Brain microvascular endothelial cell (primary cell): ENCODE results near the gene LZTR1.

ENCODE experiments used
- DNase-seq: peaks from one replicate; pipeline ENCODE4 v3.0.0-alpha.2; 2020
- H3K27ac ChIP-seq: fragments of 250-450 bp; sonication (Bioruptor Pico); 2 replicates; pipeline ENCODE4 v1.5.1; 2020; ENCODE audit warnings: mild to moderate bottlenecking, moderate library complexity
- H3K27me3 ChIP-seq: fragments of 250-450 bp; sonication (Bioruptor Pico); replicated peaks from 2 replicates; pipeline ENCODE4 v1.5.1; 2020; ENCODE audit warnings: mild to moderate bottlenecking
- H3K36me3 ChIP-seq: fragments of 250-450 bp; sonication (Bioruptor Pico); replicated peaks from 2 replicates; pipeline ENCODE4 v1.5.1; 2020; ENCODE audit warnings: mild to moderate bottlenecking
- H3K4me3 ChIP-seq: 2 replicates; pipeline ENCODE4 v1.5.1; 2011; ENCODE audit warnings: low read depth, mild to moderate bottlenecking, control low read depth, low read length, moderate library complexity
- in situ Hi-C: cut with HindIII; loops from 2 replicates; pipeline ENCODE4 v1.10.0; 2017; ENCODE audit warnings: low sequenced_read_pairs, low pct_ligation_motif_present
- TF ChIP-seq, protein P1 (sequence below): IDR thresholded peaks from 2 replicates; pipeline ENCODE4 v1.5.1; 2011; ENCODE audit warnings: low read depth, mild to moderate bottlenecking, moderate library complexity, low read length, control low read depth, inconsistent platforms; ENCODE audit errors: missing control alignments

LZTR1 gene

DNA sequence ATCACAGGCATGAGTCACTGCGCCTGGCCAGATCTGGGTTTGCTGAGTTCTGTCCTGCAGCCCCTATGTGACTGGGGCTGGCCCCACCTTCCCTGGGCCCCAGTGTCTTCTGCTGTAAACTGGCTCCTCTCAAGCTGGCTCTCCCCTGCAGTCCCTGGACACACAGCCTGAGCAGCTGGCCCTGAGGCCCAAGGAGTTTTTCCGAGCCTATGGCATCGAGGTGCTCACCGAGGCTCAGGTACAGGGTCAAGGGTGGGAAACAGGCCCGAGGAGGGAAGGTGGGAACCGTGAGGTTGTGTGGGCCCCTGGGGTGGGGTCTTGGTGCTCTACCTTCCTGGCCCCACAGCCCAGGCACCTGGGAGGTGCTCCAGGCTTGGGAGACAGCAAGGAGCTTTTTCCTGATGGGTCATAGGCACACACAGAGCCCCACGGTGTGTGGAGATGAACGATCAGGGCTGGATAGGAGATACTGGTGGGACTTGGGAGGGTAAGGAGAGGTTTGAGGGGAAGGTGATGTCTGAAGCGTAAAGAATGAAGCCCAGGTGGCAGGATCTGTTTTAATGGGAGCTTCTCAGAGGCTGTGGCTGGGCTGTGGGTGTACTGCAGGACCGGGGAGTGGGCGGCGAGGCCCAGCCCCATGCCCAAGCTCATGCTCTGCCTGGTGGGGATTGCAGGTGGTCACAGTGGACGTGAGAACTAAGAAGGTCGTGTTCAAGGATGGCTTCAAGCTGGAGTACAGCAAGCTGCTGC is 6.4 kb upstream of the LZTR1 start:
- in situ Hi-C loops, result no loop called here
- H3K36me3 ChIP-seq, result no peaks in the 10 kb centered on the region
- TF ChIP-seq, protein P1, sequence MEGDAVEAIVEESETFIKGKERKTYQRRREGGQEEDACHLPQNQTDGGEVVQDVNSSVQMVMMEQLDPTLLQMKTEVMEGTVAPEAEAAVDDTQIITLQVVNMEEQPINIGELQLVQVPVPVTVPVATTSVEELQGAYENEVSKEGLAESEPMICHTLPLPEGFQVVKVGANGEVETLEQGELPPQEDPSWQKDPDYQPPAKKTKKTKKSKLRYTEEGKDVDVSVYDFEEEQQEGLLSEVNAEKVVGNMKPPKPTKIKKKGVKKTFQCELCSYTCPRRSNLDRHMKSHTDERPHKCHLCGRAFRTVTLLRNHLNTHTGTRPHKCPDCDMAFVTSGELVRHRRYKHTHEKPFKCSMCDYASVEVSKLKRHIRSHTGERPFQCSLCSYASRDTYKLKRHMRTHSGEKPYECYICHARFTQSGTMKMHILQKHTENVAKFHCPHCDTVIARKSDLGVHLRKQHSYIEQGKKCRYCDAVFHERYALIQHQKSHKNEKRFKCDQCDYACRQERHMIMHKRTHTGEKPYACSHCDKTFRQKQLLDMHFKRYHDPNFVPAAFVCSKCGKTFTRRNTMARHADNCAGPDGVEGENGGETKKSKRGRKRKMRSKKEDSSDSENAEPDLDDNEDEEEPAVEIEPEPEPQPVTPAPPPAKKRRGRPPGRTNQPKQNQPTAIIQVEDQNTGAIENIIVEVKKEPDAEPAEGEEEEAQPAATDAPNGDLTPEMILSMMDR, result no peak
- DNase-seq, result no peak
- H3K27me3 ChIP-seq, result peaks cover 2% of the 10 kb centered on the region
- H3K27ac ChIP-seq, result no peak overlapping the region
- H3K4me3 ChIP-seq, result no peak overlapping the region

DNA sequence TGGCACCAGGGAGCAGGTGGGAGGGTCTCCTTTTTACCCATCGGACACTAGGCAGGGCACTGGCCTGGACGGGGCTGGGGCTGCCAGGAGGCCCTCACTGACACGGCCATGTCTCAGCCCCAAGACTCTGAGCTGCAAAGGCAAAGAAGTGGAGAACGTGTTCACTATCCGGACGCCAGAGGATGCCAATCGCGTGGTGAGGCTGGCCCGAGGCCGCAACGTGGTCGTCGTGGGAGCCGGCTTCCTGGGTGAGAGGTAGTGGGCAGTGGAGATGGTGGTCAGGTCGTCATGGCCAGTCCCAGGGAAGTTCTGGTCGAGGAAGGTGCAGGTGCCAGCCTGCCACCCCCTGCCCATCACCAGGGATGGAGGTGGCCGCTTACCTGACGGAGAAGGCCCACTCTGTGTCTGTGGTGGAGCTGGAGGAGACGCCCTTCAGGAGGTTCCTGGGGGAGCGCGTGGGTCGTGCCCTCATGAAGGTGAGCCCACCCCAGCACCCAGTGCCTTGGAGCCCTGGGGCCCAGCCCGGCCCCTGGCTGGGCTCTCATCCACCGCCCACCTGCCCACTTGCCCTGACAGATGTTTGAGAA is 5.7 kb upstream of the LZTR1 start:
- no peak for DNase-seq
- Histone ChIP-seq H3K36me3 (no peaks in the 10 kb centered on the region), H3K27me3 (peaks cover 2% of the 10 kb centered on the region), H3K27ac (no peak overlapping the region), H3K4me3 (no peak overlapping the region)
- TF ChIP-seq, protein P1, result no peak
- in situ Hi-C loops, result no loop called here

DNA sequence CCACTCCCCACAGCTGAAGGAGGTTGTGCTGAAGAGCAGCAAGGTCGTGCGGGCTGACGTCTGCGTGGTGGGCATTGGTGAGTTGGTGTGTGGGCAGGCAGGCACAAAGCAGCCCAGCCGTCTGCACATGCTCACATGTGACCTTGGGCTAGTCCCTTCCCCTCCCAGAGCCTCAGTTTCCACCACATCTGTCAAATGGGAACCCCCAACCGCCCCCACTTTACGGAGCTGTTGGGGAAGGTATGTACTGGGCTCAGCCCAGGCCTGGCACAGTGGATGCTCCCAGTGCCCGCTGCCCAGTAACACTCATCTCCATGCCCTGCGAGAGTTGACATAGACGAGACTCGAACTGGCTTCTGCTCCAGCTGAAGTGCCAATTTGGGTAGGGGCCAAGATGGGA is 5.1 kb upstream of the LZTR1 start:
- no peaks in the 10 kb centered on the region for H3K36me3 ChIP-seq
- TF ChIP-seq, protein P1, result no peak
- in situ Hi-C loops, result no loop called here
- H3K27ac ChIP-seq, result no peak overlapping the region
- peaks cover 2% of the 10 kb centered on the region for H3K27me3 ChIP-seq
- DNase-seq, result no peak
- no peak overlapping the region for H3K4me3 ChIP-seq

DNA sequence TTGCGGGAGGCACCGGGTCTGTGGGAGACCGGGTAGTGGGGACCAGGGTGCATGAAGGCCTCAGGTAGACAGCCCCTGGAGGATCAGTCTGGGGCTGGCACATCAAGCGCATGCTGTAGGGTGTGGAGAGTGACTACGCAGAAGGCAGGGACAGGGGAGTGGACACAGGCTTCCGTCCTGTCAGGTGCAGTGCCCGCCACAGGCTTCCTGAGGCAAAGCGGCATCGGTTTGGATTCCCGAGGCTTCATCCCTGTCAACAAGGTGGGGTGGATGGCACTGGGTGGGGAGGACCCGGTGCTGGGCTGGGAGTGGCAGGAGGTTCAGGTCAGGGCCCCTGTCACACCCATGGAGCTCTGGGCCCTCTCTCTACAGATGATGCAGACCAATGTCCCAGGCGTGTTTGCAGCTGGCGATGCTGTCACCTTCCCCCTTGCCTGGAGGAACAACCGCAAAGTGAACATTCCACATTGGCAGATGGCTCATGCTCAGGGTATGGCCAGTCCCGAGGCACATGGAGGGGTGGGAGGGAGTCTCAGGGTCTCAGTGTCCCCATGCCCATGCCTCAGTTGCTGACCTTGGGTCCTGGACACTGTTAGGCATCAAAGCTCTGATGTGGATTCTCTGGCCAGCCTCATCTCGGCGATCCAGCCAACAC is 4.5 kb upstream of the LZTR1 start:
- H3K4me3 ChIP-seq, result no peak overlapping the region
- in situ Hi-C loops, result no loop called here
- DNase-seq, result no peak
- peaks cover 2% of the 10 kb centered on the region for H3K27me3 ChIP-seq
- TF ChIP-seq, protein P1, result no peak
- H3K27ac ChIP-seq, result no peak overlapping the region
- H3K36me3 ChIP-seq, result no peaks in the 10 kb centered on the region

DNA sequence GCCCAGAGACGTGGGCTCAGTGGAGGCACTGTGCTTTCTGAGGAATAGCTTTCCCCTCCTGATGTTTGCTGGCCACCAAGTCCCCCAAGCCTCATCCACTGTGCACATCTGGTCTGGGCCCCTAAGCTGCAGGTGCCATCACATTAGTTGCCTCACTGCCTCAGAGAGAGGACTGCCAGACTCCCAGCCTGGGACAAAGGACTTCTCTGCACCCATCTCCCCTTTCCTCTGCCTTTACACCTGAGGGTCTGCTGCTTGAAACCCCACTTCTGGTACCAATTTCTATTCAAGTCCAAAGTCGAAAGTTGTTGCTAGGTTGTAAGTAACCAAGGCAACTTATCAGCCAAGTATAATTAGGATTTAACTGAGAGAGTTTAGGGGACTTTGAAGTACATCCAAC is 3.7 kb upstream of the LZTR1 start:
- H3K27me3 ChIP-seq, result peaks cover 2% of the 10 kb centered on the region
- no peak overlapping the region for H3K4me3 ChIP-seq
- H3K27ac ChIP-seq, result no peak overlapping the region
- in situ Hi-C loops, result no loop called here
- peaks cover 1% of the 10 kb centered on the region for H3K36me3 ChIP-seq
- DNase-seq, result no peak
- TF ChIP-seq, protein P1, result no peak
